Vagina (tissue), 2 donors: ENCODE results near the gene PLEKHM3.

Experiments used
- POLR2A ChIP-seq, 2 donors: fragments of 450-650 bp; IDR thresholded peaks; one replicate each; pipeline ENCODE4 v1.6.1; 2017; ENCODE audit warnings: antibody characterized with exemption in 2 of 2, mild to moderate bottlenecking in 2 of 2, moderate library complexity in 2 of 2
- TF ChIP-seq, protein P1 (sequence below), 3 experiments: fragments of 450-650 bp in 2 of 3; fragments of 200-600 bp in 1 of 3; sonication (generic) in 1 of 3; IDR thresholded peaks; one replicate each; pipeline ENCODE4 v1.5.1; 2017 to 2019; ENCODE audit warnings: antibody characterized with exemption in 3 of 3, mild to moderate bottlenecking in 2 of 3, moderate library complexity in 2 of 3

DNA sequence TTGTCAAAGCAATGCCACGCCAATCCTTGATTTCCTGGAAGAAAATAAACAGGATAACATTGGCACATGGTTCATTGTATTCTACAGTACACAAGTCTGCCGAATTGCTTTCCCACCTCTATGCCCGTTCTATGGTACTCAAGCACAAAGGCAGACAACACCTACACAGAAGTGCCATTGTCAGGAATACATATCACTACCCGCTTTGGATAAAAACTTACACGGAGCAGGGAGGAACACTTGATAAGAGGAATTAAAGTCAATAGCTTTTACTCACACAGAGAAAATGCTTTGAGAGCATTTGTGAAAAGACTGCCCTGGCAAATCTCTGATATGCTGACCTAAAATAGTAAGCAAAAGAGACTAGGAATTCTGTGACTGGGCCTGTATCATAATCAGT, 23.4 kb downstream of the PLEKHM3 start:
- TF ChIP-seq POLR2A (IDR thresholded peaks at IDR 0.05) = no peak
- TF ChIP-seq, protein P1, sequence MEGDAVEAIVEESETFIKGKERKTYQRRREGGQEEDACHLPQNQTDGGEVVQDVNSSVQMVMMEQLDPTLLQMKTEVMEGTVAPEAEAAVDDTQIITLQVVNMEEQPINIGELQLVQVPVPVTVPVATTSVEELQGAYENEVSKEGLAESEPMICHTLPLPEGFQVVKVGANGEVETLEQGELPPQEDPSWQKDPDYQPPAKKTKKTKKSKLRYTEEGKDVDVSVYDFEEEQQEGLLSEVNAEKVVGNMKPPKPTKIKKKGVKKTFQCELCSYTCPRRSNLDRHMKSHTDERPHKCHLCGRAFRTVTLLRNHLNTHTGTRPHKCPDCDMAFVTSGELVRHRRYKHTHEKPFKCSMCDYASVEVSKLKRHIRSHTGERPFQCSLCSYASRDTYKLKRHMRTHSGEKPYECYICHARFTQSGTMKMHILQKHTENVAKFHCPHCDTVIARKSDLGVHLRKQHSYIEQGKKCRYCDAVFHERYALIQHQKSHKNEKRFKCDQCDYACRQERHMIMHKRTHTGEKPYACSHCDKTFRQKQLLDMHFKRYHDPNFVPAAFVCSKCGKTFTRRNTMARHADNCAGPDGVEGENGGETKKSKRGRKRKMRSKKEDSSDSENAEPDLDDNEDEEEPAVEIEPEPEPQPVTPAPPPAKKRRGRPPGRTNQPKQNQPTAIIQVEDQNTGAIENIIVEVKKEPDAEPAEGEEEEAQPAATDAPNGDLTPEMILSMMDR (IDR thresholded peaks at IDR 0.05) = no peak
